ENCODE results near the gene SYNRG. TPM values are rescaled to one million over a fixed set of nuclear protein-coding genes. Genes with fewer than 3 reads are reported as not detected.
A peak's percentile ranks its signal among the peaks of the same experiment; 100 is the strongest.

Gene SYNRG
- total and polyA plus RNA-seq, 4 donors: 5.9 to 67.4 (median 22.3) TPM

DNA sequence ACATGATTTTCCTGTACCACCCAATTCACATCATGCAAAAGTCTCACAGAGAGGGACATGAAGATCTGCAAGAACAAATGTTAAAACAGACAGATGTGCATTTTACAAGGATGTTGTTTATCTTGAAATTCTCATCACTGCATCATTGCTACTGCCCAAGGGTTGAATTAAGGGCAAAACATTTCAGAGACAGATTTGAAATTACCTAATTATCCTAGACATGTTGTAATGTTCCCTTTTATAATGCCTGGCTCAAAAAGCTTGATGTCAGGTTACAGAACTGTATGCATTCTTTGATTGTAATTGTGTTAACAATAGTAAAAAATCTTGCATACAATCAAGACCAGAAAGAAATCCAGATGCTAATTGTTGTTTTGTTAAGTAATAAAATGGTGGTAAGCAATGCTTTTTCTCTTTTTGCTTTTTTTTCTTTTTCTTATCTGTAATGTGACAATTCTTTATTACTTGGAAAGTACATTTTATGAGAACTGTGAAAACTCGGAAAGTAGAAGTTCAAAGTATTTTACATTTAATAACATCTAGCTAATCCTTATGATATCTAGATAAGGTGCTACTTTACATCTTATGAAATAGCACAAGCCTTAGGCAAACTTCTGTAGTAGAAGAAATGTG is 123.2 kb downstream of the SYNRG start:
- no peaks in the 10 kb centered on the region for H3K27me3 ChIP-seq (ENCODE audit: control insufficient read depth in 3 of 3, insufficient read depth in 3 of 3, low read length in 2 of 3)
- no peak for DNase-seq

DNA sequence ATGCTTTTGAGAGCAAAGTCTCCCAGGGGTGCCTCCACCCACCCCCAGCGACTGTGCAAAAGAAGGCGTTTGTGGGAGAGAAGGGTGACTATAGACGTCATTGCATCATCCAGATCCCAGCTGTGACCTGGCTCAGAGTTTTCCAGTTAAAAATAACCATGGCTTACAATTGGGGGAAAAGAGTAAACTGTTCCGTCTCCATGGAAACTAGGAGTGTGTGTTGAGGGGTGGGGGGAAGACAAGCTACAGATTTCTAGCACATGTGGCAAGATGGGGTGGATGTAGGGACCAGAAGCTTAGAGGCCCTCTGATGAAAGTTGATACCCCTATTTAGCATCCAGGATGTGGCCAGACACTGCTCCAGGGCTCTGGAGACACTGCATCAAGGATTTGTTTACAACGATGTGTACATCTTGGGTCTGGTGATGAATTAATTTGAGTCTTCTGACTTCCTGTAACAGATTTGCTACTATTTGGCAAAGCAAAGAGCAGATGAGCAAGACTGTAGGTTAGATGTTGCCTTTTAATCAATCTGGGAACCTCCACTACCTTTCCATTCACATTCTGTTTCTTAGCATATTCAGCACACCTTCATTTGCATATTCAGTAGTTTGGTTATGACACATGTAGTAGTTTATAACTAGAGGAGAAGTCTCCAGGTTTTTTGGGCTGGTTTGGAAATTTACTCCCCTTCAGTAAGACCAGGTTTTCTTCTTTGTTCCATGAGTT is 125.7 kb downstream of the SYNRG start:
- H3K4me3 ChIP-seq: no peak overlapping the region
- H3K9me3 ChIP-seq (ENCODE audit: control insufficient read depth in 4 of 4, insufficient read depth in 3 of 4, low read length in 3 of 4): no peaks in the 10 kb centered on the region
- H3K27me3 ChIP-seq (ENCODE audit: control insufficient read depth in 3 of 3, insufficient read depth in 3 of 3, low read length in 2 of 3): no peaks in the 10 kb centered on the region
- no peak overlapping the region for H3K27ac ChIP-seq (ENCODE audit: low read depth in 1 of 2, low read length in 1 of 2)
- peaks cover 0 to 10% (median 3%) of the 10 kb centered on the region in 4 donors for H3K36me3 ChIP-seq (ENCODE audit: control insufficient read depth in 4 of 4, insufficient read depth in 4 of 4, low read length in 4 of 4)
- H3K4me1 ChIP-seq (ENCODE audit: control insufficient read depth in 5 of 5, insufficient read depth in 5 of 5, low read length in 5 of 5): peaks cover 0 to 22% (median 8%) of the 10 kb centered on the region in 5 donors
- H3K9ac ChIP-seq (ENCODE audit: insufficient read depth in 1 of 2, low read length in 2 of 2): no peak overlapping the region
- ATAC-seq (ENCODE audit: insufficient read depth, low FRiP score) (no peak), DNase-seq (peak; percentile 54 to 87 (median 84))
- 53 to 62% methylated on average over 5 of the region's 5 CpGs for WGBS, 2 donors
- TF ChIP-seq CTCF (IDR thresholded peaks at IDR 0.05; ENCODE audit: control extremely low read depth, extremely low read depth): no peak

More for the DNA sequence above, 123.2 kb downstream of the SYNRG start:
- no peak for TF ChIP-seq CTCF (IDR thresholded peaks at IDR 0.05; ENCODE audit: control extremely low read depth, extremely low read depth)
- WGBS, 2 donors: 82 to 88% methylated on average over 1 of the region's 1 CpG
- Histone ChIP-seq H3K4me3 (no peak overlapping the region), H3K27ac (ENCODE audit: low read depth in 1 of 2, low read length in 1 of 2) (no peak overlapping the region), H3K9me3 (ENCODE audit: control insufficient read depth in 4 of 4, insufficient read depth in 3 of 4, low read length in 3 of 4) (no peaks in the 10 kb centered on the region), H3K9ac (ENCODE audit: insufficient read depth in 1 of 2, low read length in 2 of 2) (no peak overlapping the region), H3K4me1 (ENCODE audit: control insufficient read depth in 5 of 5, insufficient read depth in 5 of 5, low read length in 5 of 5) (peaks cover 2 to 37% (median 11%) of the 10 kb centered on the region in 5 donors), H3K36me3 (ENCODE audit: control insufficient read depth in 4 of 4, insufficient read depth in 4 of 4, low read length in 4 of 4) (no peaks in the 10 kb centered on the region)
- ATAC-seq (ENCODE audit: insufficient read depth, low FRiP score): no peak

DNA sequence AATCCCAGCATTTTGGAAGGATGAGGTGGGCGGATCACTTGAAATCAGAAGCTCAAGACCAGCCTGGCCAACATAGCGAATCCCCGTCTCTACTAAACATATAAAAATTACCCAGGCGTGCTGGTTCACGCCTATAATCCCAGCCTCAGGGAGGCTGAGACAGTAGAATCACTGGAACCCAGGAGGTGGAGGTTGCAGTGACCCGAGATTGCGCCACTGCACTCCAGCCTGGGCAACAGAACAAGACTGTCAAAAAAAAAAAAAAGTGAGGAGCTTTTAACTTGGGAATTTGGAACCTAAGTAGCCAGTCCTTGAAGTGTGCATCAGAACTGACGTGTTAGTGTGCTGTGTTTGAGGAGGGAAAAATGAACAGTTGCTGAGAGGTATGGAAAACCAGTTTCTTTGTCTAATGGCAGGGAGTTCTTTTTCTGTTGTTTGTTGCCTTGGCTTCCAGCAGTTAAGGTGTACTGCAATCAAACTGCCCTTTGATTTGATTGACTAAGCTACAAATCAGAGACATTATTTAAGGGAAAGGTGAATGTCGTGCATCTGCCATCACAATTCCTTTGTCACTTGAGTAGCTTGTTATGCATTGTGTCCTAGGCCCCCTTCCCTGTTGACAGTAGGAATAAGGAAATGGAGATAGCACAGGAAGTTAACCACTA is 128.1 kb downstream of the SYNRG start:
- H3K36me3 ChIP-seq (ENCODE audit: control insufficient read depth in 4 of 4, insufficient read depth in 4 of 4, low read length in 4 of 4): peaks cover 8 to 14% (median 14%) of the 10 kb centered on the region in 4 donors
- ATAC-seq (ENCODE audit: insufficient read depth, low FRiP score): no peak

More for the DNA sequence above, 128.1 kb downstream of the SYNRG start:
- no peak overlapping the region for H3K27ac ChIP-seq (ENCODE audit: low read depth in 1 of 2, low read length in 1 of 2)
- H3K4me3 ChIP-seq: no peak overlapping the region
- no peak for TF ChIP-seq CTCF (IDR thresholded peaks at IDR 0.05; ENCODE audit: control extremely low read depth, extremely low read depth)
- DNase-seq: no peak
- H3K9me3 ChIP-seq (ENCODE audit: control insufficient read depth in 4 of 4, insufficient read depth in 3 of 4, low read length in 3 of 4): no peaks in the 10 kb centered on the region
- H3K4me1 ChIP-seq (ENCODE audit: control insufficient read depth in 5 of 5, insufficient read depth in 5 of 5, low read length in 5 of 5): peaks cover 0 to 14% (median 8%) of the 10 kb centered on the region in 5 donors
- H3K9ac ChIP-seq (ENCODE audit: insufficient read depth in 1 of 2, low read length in 2 of 2): no peak overlapping the region
- no peaks in the 10 kb centered on the region for H3K27me3 ChIP-seq (ENCODE audit: control insufficient read depth in 3 of 3, insufficient read depth in 3 of 3, low read length in 2 of 3)
- 88 to 95% methylated on average over 9 of the region's 9 CpGs for WGBS, 2 donors

All from lung (tissue), 12 donors.